ENCODE results near the gene MARCO.

The MARCO gene

GRCh38 chr2:118975133-118975532, 33.1 kb downstream of the MARCO start:
- TF ChIP-seq CTCF (conservative IDR thresholded peaks at IDR 0.05) (no peak), ZFX (IDR thresholded peaks at IDR 0.05) (no peak)
- no peak overlapping the region for H3K27ac ChIP-seq

DNA sequence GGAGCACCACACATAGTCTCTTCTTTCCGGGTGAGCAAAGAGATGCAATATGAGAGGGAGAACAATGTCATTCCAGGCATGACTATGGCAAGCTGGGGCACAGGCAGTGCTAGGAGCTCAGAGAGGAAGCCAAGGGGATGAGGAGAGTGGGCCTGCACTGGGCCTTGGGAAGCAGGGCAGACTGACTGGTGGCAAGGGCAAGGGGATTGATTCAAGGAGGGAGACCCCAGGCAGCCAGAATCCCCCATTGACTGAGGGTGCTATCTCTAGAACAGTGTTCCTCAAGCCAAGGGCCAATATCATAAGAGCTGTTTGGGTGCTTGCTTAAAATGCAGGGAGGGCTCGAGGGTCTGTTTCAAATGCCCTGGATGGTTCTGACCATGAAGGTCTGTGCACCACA, 36.1 kb downstream of the MARCO start:
- H3K27ac ChIP-seq = no peak overlapping the region
- TF ChIP-seq ZFX (IDR thresholded peaks at IDR 0.05) (no peak), CTCF (conservative IDR thresholded peaks at IDR 0.05) (no peak)

DNA sequence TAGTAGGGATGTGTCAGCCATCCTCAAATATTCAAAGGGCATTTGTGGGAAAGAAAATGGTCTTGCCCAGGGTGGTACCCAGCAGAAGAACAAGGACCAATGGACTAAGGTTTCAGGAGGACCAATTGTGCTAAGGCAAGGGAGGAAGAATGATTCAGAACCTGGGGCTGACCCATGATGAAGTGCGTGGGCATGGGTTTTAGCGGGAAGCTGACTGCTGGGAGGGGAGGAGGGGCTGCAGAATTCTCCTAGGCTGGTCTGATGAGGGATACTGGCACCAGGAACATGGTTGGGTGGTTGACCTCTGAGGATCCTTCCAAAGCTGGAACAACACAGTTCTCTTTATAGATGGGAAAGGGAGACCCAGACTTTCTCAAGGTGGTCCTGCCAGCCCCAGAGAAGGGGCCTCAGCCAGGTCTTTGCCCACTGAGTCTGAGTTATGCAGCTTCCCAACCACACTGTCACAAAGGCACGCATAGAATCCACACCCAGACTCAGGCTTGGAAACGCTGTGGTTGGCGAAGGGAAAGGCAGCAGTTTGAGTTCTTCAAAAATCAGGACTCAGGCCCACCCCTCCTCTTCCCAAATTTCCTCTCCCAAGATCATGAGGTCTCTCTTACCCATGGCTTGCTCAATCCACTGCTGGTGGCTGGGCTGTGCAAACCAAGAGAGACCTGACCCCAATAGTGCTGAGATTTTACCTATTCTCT, 37.3 kb downstream of the MARCO start:
- TF ChIP-seq ZFX (IDR thresholded peaks at IDR 0.05) (no peak), CTCF (conservative IDR thresholded peaks at IDR 0.05) (no peak)
- H3K27ac ChIP-seq = no peak overlapping the region

DNA sequence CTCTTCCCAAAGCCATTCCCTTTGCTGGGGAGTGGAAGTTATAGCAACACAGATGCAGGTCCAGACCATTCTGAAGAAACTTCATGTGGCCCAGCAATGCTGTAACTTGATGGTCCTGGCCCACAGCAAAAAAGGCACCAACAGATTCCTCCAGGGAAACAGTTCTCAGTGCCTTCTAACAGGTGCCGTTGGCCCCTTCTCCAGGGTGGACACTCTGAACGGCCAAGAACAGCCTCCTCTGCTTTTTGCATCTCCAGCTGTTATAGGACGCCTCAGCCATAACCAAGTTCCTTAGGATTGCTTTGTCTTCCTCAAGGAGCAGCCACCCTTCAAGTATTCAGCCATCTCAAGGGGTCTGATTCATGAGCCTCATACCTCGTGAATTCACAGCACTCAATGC, 38.0 kb downstream of the MARCO start:
- TF ChIP-seq ZFX (IDR thresholded peaks at IDR 0.05) (no peak), CTCF (conservative IDR thresholded peaks at IDR 0.05) (no peak)
- no peak overlapping the region for H3K27ac ChIP-seq

- no peak for TF ChIP-seq CTCF (conservative IDR thresholded peaks at IDR 0.05)
- TF ChIP-seq ZFX (IDR thresholded peaks at IDR 0.05) = no peak
- H3K27ac ChIP-seq = no peak overlapping the region
Observed at GRCh38 chr2:118980573-118980972, 38.6 kb downstream of the MARCO start.

DNA sequence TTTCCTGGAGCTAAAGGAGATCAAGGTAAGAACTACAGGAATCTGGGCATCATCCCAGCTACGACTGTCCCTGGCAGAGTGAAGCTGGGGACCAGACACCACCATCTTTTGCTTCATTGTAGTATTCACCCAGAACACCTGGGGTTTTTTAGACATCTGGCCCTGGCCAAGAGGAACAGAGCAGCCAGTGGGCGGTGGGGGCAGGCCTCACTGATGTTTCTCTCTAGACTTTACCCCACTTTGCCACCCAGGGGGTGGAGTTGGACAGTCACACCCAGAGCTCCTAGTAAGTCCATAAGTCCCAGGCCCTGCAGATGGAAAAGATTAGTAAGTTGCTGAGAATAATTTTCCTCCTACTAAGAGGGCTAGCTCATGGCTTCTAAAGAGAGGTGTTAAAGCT, 39.6 kb downstream of the MARCO start:
- TF ChIP-seq CTCF (conservative IDR thresholded peaks at IDR 0.05) = no peak
- TF ChIP-seq ZFX (IDR thresholded peaks at IDR 0.05) = no peak
- no peak overlapping the region for H3K27ac ChIP-seq

DNA sequence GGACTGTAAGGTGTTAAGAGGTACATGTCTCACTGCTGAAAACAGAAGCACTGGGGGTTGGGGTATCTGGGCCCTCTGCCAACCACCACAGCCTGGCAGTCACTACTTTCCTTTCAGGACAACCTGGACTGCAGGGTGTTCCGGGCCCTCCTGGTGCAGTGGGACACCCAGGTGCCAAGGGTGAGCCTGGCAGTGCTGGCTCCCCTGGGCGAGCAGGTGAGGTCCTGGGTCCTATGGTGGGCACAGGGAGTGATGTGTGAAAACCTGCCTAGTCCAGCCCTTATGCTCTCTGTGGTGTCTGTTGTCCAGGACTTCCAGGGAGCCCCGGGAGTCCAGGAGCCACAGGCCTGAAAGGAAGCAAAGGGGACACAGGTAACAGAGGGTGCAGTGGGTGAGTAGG, 40.0 kb downstream of the MARCO start:
- no peak overlapping the region for H3K27ac ChIP-seq
- TF ChIP-seq ZFX (IDR thresholded peaks at IDR 0.05) (no peak), CTCF (conservative IDR thresholded peaks at IDR 0.05) (no peak)
